GM21528 (cell line): ENCODE results near the gene HSF5.

Experiments
- ATAC-seq: cut with Tn5 transposase; IDR thresholded peaks from one replicate; pipeline ENCODE4 v1.9.1; 2021; ENCODE audit warnings: mild to moderate bottlenecking, moderate library complexity; ENCODE audit not compliant: unreplicated experiment, low FRiP score

Gene HSF5, protein sequence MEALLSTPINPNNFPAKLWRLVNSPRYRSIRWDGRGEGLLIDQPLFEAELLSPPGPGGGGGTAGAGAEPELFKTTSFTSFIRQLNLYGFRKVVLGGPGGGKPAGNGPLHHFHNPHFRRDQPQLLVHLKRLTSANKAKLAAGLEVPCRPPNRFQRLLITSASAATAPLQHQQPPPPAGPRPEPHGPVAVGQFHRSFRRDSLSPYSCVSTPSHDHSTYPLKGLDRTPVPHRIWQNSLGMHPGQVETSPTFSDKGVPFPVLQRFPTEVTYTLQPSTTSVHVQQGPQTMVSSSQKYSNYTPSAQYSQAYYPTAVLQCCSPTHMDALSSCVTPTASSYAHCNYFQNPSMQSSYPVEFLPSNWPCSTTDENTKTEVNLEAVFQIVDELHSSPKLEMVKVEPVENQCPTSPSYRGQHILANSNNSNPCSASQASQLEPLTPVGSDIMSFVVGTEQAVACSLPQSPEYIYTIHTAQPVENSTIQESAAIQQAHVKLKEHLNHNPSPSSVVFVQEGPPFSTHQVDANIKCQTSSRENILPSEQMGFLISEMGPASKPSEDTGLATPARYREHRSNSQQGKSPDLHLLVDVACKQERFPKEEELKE

GRCh38 chr17:58487589-58488427, at the start of gene HSF5:
TSS of gene HSF5 (minus strand) at chr17:58488408. CDS start at chr17:58488274, 134 bp downstream.
- ATAC-seq: no peak

DNA sequence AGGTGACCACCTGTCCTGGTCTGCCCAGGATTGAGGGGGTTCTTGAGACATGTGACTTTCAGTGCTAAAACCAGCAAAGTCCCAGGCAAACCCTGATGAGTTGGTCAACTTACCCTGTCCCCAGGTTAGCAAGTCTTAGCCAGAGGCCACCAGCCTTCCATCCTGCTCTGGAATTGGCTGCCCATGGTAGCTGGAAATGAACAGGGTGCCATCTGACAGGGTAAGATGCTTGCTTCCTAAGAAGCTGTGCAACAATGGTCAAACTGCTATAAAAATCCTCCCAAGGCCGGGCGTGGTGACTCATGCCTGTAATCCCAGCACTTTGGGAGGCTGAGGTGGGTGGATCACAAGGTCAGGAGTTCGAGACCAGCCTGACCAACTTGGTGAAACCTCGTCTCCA, 49.1 kb upstream of the HSF5 start:
- ATAC-seq: no peak

- ATAC-seq: no peak
Observed at GRCh38 chr17:58536542-58536941, 48.3 kb upstream of the HSF5 start.

GRCh38 chr17:58535431-58535830, 47.2 kb upstream of the HSF5 start:
- ATAC-seq: no peak

DNA sequence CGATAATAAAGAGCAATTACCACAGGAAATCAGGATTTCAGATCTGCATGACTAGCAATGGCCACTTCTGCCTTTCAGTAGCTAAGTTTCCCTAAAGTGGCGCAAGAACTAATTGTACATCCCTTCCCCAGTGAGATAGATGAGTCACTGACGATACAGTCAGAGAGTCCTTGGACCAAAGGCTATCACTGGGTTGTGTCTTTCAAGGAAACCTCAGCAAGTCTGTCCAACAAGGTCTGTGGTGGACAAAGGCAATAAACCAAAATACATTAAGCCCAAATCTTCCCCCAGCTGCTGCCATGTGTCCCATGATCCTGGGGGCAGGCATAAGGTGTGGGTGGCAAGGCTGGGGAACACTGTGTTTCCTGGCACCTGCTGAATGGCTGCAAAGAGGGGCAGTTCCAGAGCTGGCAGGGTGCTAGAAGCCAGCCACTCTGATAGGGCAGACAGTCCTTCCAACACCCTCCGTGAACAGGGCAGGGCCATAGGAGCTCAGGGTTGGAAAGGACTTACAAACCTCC, 46.8 kb upstream of the HSF5 start:
- no peak for ATAC-seq

DNA sequence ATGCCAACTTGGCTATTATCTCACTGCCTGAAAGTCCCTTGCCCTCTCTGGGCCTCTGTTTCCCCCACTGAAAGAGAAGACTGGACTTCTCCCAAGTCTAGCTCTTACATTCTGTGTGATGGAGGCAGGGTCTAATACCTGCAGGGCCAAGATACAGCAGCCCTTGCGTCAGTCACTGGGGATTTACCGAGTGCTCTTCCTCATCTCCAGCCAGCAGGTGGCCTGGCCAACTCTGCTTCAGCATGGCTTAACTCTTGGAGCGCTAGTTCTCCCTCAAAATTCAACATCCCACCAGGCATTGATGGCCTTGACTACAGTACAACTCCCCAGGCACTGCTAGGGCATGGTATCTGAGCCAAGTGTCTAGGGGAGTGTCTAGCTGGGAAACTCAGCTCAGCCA, 46.1 kb upstream of the HSF5 start:
- no peak for ATAC-seq

GRCh38 chr17:58533616-58534188, 45.5 kb upstream of the HSF5 start:
- ATAC-seq: no peak

- ATAC-seq: no peak
Observed at GRCh38 chr17:58532555-58532951, 44.3 kb upstream of the HSF5 start.

DNA sequence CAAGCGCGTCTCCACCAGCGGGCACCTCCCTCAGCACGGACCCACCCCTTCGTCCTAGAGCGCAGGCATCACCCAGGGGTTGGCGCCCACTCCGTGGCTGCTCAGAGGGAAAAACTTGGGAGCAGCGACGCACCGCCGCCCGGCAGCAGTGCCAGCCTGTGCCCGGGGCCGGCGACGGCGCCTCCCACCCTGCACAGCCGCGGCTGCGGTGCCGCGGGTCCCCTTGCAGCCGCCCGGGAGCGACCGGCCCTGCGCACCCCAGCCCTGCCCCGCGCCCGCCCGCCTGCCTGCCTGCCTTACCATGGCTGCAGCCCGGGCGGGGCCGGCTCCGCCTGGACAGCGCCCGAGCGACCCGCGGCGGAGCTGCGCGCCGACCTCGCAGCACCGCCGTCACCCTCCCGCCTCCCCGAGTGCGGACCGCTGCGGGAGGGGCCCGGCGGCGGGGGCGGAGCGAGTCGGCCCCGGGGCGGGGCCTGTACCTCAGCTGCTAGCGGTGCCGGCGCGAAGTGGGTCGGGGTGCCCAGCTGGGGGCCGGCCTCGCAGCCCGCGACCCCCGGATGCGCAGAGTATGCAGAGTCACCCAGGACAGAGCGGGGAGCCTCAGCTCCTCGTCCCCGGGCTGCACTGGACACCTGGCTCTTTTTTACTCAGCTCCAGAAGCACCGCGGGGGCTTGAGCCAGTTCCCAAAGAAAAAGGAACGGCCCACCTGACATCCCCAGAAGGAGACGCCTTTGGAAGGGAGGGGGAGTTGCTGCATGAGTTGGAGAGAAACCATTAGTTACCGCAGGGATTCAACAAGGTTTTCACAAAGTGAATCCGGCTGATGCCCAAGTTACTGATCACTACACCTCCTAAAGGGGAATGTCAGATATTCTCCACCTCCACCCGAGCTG, 43.7 kb upstream of the HSF5 start:
- no peak for ATAC-seq

DNA sequence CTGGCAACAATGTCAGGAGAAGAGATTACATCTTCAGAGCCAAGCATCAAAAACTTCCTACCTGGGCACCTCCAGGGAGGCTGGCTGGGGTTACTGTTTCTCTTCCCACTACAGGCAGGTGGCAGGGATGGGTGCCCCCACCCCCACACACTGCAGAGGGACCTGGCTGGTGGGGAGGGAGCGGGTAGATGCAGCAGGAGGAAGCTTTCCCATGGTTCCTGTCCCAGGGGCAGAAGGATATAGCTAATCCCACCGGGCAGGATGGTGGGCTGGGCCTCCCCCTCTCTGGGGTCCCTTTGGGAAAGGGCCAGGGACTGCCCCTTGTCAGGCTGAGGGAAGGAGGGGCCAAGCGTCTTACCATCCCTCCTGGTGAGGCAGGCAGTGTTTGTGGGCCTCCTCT, 42.9 kb upstream of the HSF5 start:
- ATAC-seq: no peak

- ATAC-seq: no peak
Observed at GRCh38 chr17:58530655-58531054, 42.4 kb upstream of the HSF5 start.

DNA sequence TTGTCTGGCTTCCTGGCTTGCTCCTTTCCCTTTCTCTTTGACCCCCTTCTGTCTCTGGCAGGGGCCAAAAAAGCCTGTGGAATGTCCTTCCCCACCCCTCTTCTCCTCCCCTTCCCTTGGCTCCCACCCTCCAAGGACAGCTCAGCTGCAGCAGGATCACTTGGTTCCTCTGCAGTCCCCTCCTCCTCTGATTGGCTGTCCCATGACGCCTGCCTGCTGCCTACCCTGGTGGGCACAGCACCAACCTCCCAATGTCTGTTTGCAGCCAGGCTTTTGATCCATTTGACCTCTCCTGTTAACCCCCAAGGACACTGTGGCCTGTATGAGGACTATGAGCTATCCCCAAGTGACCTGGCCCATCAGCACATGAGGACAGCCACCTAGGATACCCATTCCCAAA, 41.1 kb upstream of the HSF5 start:
- no peak for ATAC-seq

GRCh38 chr17:58528443-58528842, 40.2 kb upstream of the HSF5 start:
- ATAC-seq: no peak

GRCh38 chr17:58527949-58528348, 39.7 kb upstream of the HSF5 start:
- no peak for ATAC-seq

- ATAC-seq: no peak
Observed at GRCh38 chr17:58527306-58527705, 39.1 kb upstream of the HSF5 start.

DNA sequence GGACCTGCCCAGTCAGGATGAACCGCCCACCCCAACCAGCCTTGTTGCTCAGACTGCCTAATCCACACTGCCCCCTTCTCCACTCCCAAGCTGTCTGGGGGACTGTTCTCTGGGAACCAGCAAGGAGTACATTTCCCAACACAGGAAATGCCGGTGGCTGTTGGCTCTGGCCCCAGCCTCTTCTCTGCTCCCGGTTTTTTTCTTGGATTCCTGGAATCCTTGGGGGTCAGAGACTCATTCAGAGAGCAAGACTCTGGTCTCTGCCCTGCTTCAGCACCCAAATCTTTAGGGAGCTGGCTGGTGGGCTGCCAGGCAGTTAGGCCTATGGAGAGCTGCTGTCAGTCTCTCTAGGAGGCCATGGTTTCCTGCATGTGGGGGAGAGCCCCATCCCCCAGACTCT, 37.0 kb upstream of the HSF5 start:
- ATAC-seq: no peak

DNA sequence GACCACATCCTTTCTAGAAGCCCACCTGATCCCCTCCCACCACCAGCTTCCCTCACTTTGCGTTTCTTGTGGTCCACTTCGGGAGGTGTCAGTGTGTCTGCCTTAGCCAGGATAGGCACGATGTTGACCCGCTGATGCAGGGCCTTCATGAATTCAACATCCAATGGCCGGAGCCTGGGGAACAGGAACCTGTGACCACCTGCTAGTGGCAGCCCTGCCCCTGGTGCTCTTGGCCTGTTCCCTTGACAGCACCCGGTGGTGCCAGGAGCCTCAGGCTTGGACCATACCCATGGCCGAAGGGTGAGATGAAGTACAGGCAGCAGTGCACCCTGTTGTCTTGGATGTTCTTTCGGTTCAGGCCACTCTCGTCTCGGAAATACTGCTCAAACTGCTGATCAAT, 33.5 kb upstream of the HSF5 start:
- no peak for ATAC-seq

GRCh38 chr17:58520843-58521430, 32.7 kb upstream of the HSF5 start:
- ATAC-seq: no peak

GRCh38 chr17:58517928-58518609, 29.9 kb upstream of the HSF5 start:
- peak; percentile 83 for ATAC-seq
